ENCODE measurements around the gene KLHDC8A. TPM values are rescaled to one million over a fixed set of nuclear protein-coding genes. Genes with fewer than 3 reads are reported as not detected.

Gene KLHDC8A
- total RNA-seq, 1 experiment from 2014 or later: 0.49 TPM

DNA sequence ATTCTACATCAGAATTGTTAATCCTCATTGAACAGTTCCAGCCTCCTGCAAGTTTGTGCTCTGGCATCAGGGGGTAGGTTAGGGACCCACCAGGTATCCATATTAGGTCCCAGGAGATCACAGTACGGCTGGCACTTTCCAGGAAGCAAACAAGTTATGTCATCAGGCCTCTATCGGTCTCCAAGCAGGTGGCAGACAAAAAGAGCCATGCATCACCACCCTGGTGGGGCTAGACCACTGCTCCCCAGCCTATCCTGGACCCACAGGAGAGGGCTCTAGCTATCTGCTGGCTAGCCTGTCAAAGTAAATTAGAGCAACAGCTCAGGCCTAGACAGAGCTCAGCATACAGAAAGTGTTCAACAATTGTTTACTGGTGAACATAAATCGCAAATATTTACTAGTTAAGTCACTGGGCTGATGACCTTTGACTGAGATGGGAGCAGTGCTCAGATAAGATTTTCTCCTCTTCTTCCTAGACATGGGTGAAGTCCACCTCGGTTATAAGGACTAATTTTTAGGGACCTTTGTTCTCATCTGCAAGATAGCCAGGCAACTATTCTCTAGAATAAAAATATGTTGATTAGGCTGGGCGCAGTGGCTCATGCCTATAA lies 41.6 kb downstream of the KLHDC8A start:
- no peak overlapping the region for H2AFZ ChIP-seq (ENCODE audit: low read depth, low read length, poor library complexity, severe bottlenecking)
- H3K4me2 ChIP-seq (ENCODE audit: low read length): no peak overlapping the region
- no peak overlapping the region for H3K27ac ChIP-seq (ENCODE audit: low read depth, low read length)
- H3K79me2 ChIP-seq (ENCODE audit: insufficient read depth, low read length): peaks cover 69% of the 10 kb centered on the region
- peaks cover 37 to 43% of the 10 kb centered on the region in 2 experiments for H3K4me1 ChIP-seq (ENCODE audit: control insufficient read depth in 1 of 2, insufficient read depth in 2 of 2, low read length in 2 of 2)
- H3K27me3 ChIP-seq (ENCODE audit: insufficient read depth, low read length): no peaks in the 10 kb centered on the region
- ChIA-PET POLR2A (no interaction called here), CTCF (interaction anchor here (1.5 to 1.9 kb wide), 2 partner anchors 10 to 42 kb away, joined by 3 to 6 read pairs; no protein-coding TSS in a partner anchor), RAD21 (ENCODE audit: low non-redundant PET in 1 of 2, low total read pairs in 2 of 2, uncharacterized antibody in 2 of 2, unreplicated experiment in 2 of 2) (no interaction called here)
- H3K4me3 ChIP-seq (replicated peaks in 1 of 2; ENCODE audit: low read depth in 1 of 2, low read length in 2 of 2): no peak overlapping the region
- H4K20me1 ChIP-seq (ENCODE audit: insufficient read depth): no peaks in the 10 kb centered on the region
- intact Hi-C loops (cut with micrococcal nuclease): no loop called here
- BruUV-seq (replicated peaks): no TSS peak
- H3K9me3 ChIP-seq (ENCODE audit: control insufficient read depth in 1 of 2, insufficient read depth in 1 of 2, low read depth in 1 of 2, low read length in 2 of 2): no peaks in the 10 kb centered on the region
- no peak for ATAC-seq
- TF ChIP-seq ZFX (IDR thresholded peaks at IDR 0.05) (no peak), SP1 (IDR thresholded peaks at IDR 0.05; ENCODE audit: low read depth) (no peak), SRF (IDR thresholded peaks at IDR 0.05; ENCODE audit: low read depth) (no peak), POLR2AphosphoS5 (IDR thresholded peaks at IDR 0.05; ENCODE audit: low read depth, low read length) (no peak), EZH2phosphoT487 (IDR thresholded peaks at IDR 0.05; ENCODE audit: borderline replicate concordance) (no peak), CBX3 (IDR thresholded peaks at IDR 0.05; ENCODE audit: low read depth) (no peak), ZNF274 (IDR thresholded peaks at IDR 0.05; ENCODE audit: low read depth, low read length) (no peak), ELF1 (IDR thresholded peaks at IDR 0.05; ENCODE audit: borderline replicate concordance, low read depth) (no peak), POLR2A (IDR thresholded peaks at IDR 0.05; ENCODE audit: borderline replicate concordance, extremely low read depth, insufficient read depth, insufficient read length) (no peak), EZH2 (IDR thresholded peaks at IDR 0.05) (no peak), RAD21 (IDR thresholded peaks at IDR 0.05; ENCODE audit: low read depth) (no peak), SIN3A (IDR thresholded peaks at IDR 0.05; ENCODE audit: low read depth) (no peak), FOSL1 (IDR thresholded peaks at IDR 0.05; ENCODE audit: low read depth) (no peak)
- TF ChIP-seq, protein P1, sequence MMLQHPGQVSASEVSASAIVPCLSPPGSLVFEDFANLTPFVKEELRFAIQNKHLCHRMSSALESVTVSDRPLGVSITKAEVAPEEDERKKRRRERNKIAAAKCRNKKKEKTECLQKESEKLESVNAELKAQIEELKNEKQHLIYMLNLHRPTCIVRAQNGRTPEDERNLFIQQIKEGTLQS (IDR thresholded peaks at IDR 0.05): no peak
- TF ChIP-seq, protein P2, sequence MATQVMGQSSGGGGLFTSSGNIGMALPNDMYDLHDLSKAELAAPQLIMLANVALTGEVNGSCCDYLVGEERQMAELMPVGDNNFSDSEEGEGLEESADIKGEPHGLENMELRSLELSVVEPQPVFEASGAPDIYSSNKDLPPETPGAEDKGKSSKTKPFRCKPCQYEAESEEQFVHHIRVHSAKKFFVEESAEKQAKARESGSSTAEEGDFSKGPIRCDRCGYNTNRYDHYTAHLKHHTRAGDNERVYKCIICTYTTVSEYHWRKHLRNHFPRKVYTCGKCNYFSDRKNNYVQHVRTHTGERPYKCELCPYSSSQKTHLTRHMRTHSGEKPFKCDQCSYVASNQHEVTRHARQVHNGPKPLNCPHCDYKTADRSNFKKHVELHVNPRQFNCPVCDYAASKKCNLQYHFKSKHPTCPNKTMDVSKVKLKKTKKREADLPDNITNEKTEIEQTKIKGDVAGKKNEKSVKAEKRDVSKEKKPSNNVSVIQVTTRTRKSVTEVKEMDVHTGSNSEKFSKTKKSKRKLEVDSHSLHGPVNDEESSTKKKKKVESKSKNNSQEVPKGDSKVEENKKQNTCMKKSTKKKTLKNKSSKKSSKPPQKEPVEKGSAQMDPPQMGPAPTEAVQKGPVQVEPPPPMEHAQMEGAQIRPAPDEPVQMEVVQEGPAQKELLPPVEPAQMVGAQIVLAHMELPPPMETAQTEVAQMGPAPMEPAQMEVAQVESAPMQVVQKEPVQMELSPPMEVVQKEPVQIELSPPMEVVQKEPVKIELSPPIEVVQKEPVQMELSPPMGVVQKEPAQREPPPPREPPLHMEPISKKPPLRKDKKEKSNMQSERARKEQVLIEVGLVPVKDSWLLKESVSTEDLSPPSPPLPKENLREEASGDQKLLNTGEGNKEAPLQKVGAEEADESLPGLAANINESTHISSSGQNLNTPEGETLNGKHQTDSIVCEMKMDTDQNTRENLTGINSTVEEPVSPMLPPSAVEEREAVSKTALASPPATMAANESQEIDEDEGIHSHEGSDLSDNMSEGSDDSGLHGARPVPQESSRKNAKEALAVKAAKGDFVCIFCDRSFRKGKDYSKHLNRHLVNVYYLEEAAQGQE (IDR thresholded peaks at IDR 0.05; ENCODE audit: low read depth): no peak
- H3K36me3 ChIP-seq (ENCODE audit: control insufficient read depth in 1 of 2, insufficient read depth in 2 of 2, low read length in 2 of 2): peaks cover 2 to 13% of the 10 kb centered on the region in 2 experiments; a peak in 2 of 4 replicates
- DNase-seq (ENCODE audit: low read depth, low spot score): no peak
- no peak overlapping the region for H3K9ac ChIP-seq (ENCODE audit: low read length)
- H3K9me2 ChIP-seq (ENCODE audit: insufficient read depth): no peaks in the 10 kb centered on the region
